HepG2 (cell line): ENCODE data around the gene GAS2L2. TPM values are rescaled to one million over a fixed set of nuclear protein-coding genes. Genes with fewer than 3 reads are reported as not detected.

Experiments used
- AGO2 ChIP-seq: fragments of 200-400 bp; formaldehyde crosslinking; optimal IDR thresholded peaks from 2 replicates; pipeline ENCODE3; 2017; ENCODE audit warnings: mild to moderate bottlenecking, low read depth, low read length, moderate library complexity
- CEBPB ChIP-seq: IDR thresholded peaks from 2 replicates; pipeline ENCODE4 v1.6.1; 2011; ENCODE audit warnings: low read depth, low read length, improper control_type of control experiment, borderline replicate concordance
- CSRNP1 ChIP-seq: sonication (generic); formaldehyde crosslinking; IDR thresholded peaks from 2 replicates; pipeline ENCODE4 v1.8.1; 2023; ENCODE audit warnings: mild to moderate bottlenecking, missing genetic modification reagents
- ESRRA ChIP-seq: sonication (generic); formaldehyde crosslinking; IDR thresholded peaks from 2 replicates; pipeline ENCODE4 v1.5.1; 2020; ENCODE audit warnings: mild to moderate bottlenecking, low read depth, missing genetic modification reagents
- HMGXB4 ChIP-seq, 2 experiments: sonication (generic) in 1 of 2; formaldehyde crosslinking in 1 of 2; IDR thresholded peaks; 2 replicates each; pipeline versions ENCODE4 v1.4.0 to v1.6.1; 2018 to 2020; ENCODE audit warnings: missing genetic modification reagents in 2 of 2, borderline replicate concordance in 1 of 2, low read depth in 1 of 2, mild to moderate bottlenecking in 1 of 2, missing biosample characterization in 1 of 2
- JARID2 ChIP-seq: sonication (generic); formaldehyde crosslinking; IDR thresholded peaks from 2 replicates; pipeline ENCODE4 v1.8.1; 2023; ENCODE audit warnings: missing genetic modification reagents, inconsistent platforms; ENCODE audit not compliant: insufficient replicate concordance
- KLF16 ChIP-seq, 2 experiments: sonication (generic) in 1 of 2; formaldehyde crosslinking in 1 of 2; IDR thresholded peaks; 2 replicates each; pipeline versions ENCODE4 v1.6.1 to v1.8.0; 2016 to 2023; ENCODE audit warnings: missing genetic modification reagents in 2 of 2, missing compliant biosample characterization in 1 of 2
- MTA3 ChIP-seq: sonication (generic); formaldehyde crosslinking; IDR thresholded peaks from 2 replicates; pipeline ENCODE4 v1.4.0; 2020; ENCODE audit warnings: missing genetic modification reagents
- SALL2 ChIP-seq: sonication (generic); formaldehyde crosslinking; IDR thresholded peaks from 2 replicates; pipeline ENCODE4 v1.8.1; 2023; ENCODE audit warnings: mild to moderate bottlenecking, missing genetic modification reagents, inconsistent platforms
- SOX13 ChIP-seq, 3 experiments: fragments of 450-650 bp in 1 of 3; sonication (generic) in 1 of 3; formaldehyde crosslinking in 1 of 3; IDR thresholded peaks in 2 of 3; conservative IDR thresholded peaks in 1 of 3; 2 replicates each; pipeline versions ENCODE4 v1.5.0 to v1.6.1; 2016 to 2020; ENCODE audit warnings: antibody characterized with exemption in 1 of 3, mild to moderate bottlenecking in 1 of 3, missing compliant biosample characterization in 1 of 3, missing genetic modification reagents in 1 of 3, moderate library complexity in 1 of 3
- SOX6 ChIP-seq, 2 experiments: fragments of 450-650 bp in 1 of 2; sonication (generic) in 1 of 2; formaldehyde crosslinking in 1 of 2; IDR thresholded peaks; 2 replicates each; pipeline versions ENCODE4 v1.4.0 to v1.6.1; 2017 to 2020; ENCODE audit warnings: antibody characterized with exemption in 1 of 2, mild to moderate bottlenecking in 1 of 2, missing genetic modification reagents in 1 of 2
- TAF1 ChIP-seq: sonication (generic); formaldehyde crosslinking; IDR thresholded peaks from 2 replicates; pipeline ENCODE4 v1.4.0; 2020; ENCODE audit warnings: missing genetic modification reagents
- ZNF282 ChIP-seq: fragments of 450-650 bp; IDR thresholded peaks from 2 replicates; pipeline ENCODE4 v1.6.1; 2018; ENCODE audit not compliant: partially characterized antibody
- ZNF44 ChIP-seq: sonication (generic); formaldehyde crosslinking; IDR thresholded peaks from 2 replicates; pipeline ENCODE4 v1.5.1; 2020; ENCODE audit warnings: mild to moderate bottlenecking, missing genetic modification reagents
- ZNF451 ChIP-seq: sonication (generic); formaldehyde crosslinking; IDR thresholded peaks from 2 replicates; pipeline ENCODE4 v1.5.0; 2020; ENCODE audit warnings: mild to moderate bottlenecking, missing genetic modification reagents
- ZNF574 ChIP-seq: sonication (generic); formaldehyde crosslinking; IDR thresholded peaks from 2 replicates; pipeline ENCODE4 v1.4.0; 2020; ENCODE audit warnings: missing genetic modification reagents
- ZNF710 ChIP-seq: sonication (generic); formaldehyde crosslinking; IDR thresholded peaks from 2 replicates; pipeline ENCODE4 v1.5.0; 2020; ENCODE audit warnings: mild to moderate bottlenecking, missing genetic modification reagents, borderline replicate concordance
- ZNF777 ChIP-seq: sonication (generic); formaldehyde crosslinking; IDR thresholded peaks from 2 replicates; pipeline ENCODE4 v1.4.0; 2020; ENCODE audit warnings: missing genetic modification reagents
- ZNF839 ChIP-seq: sonication (generic); formaldehyde crosslinking; IDR thresholded peaks from 2 replicates; pipeline ENCODE4 v1.4.0; 2020; ENCODE audit warnings: missing genetic modification reagents, mild to moderate bottlenecking, borderline replicate concordance
- polyA plus RNA-seq, 8 experiments: library from polyadenylated mRNA; depleted of rRNA in 3 of 8; stranded (reverse) in 7 of 8; unstranded in 1 of 8; fragments of >200 nt; fragmentation: Illumina TruSeq in 4 of 8; extraction: Trizol in 4 of 8; gene quantifications; 2 replicates each; pipeline versions ENCODE4 v1.2.1 to v1.2.3, GENCODE V29; 2011 to 2016; ENCODE audit warnings: low read depth in 4 of 8, missing spikeins in 1 of 8, mixed read lengths in 1 of 8; ENCODE audit not compliant: insufficient read depth in 1 of 8
- total RNA-seq, 5 experiments: library from RNA; depleted of rRNA; stranded (reverse); fragments of >200 nt; fragmentation: Illumina TruSeq; extraction: Trizol; gene quantifications; 2 replicates each; pipeline ENCODE4 v1.2.3, GENCODE V29; 2016; ENCODE audit warnings: low read depth in 1 of 5

The GAS2L2 gene
- total and polyA plus RNA-seq, 2 of the 13 experiments (the other 11 are each of a cell fraction or from before 2014, with no cell fraction given): not detected

GRCh38 chr17:35731239-35731916 lies 21.7 kb downstream of the GAS2L2 start, which contains the start of gene RASL10B (continued):
- TF ChIP-seq ZNF710: no peak
- TF ChIP-seq SOX6 (IDR thresholded peaks at IDR 0.05): no peak
- TF ChIP-seq SOX6 (CRISPR knock-in tag; IDR thresholded peaks at IDR 0.05): 0 out of 2 replicates have a peak, but pooled peaks have one; percentile 18
- peak; percentile 33; the same call in 1 of the 2 replicates for TF ChIP-seq TAF1
- no peak for TF ChIP-seq ZNF839 (CRISPR knock-in tag)
- no peak for TF ChIP-seq ZNF282
- TF ChIP-seq ZNF777 (CRISPR knock-in tag): peak; percentile 17; the same call in 1 of the 2 replicates
- no peak for TF ChIP-seq JARID2 (CRISPR knock-in tag)
- no peak for TF ChIP-seq AGO2
- TF ChIP-seq ZNF44 (CRISPR knock-in tag): no peak
- no peak for TF ChIP-seq SOX13 (IDR thresholded peaks at IDR 0.05)
- peak in 1 of 2 experiments; percentile 25; a peak in 1 of 4 replicates for TF ChIP-seq SOX13 (CRISPR knock-in tag; conservative IDR thresholded peaks at IDR 0.05 in 1 of 2, IDR thresholded peaks at IDR 0.05 in 1 of 2)
- peak; percentile 55 for TF ChIP-seq ZNF574 (CRISPR knock-in tag)
- TF ChIP-seq CSRNP1 (CRISPR knock-in tag): no peak
- TF ChIP-seq CEBPB: no peak
- no peak for TF ChIP-seq ESRRA (CRISPR knock-in tag)
- no peak for TF ChIP-seq SALL2 (CRISPR knock-in tag)
- TF ChIP-seq ZNF451: 0 out of 2 replicates have a peak, but pooled peaks have one; percentile 20
- TF ChIP-seq KLF16 (CRISPR knock-in tag; IDR thresholded peaks at IDR 0.05): 0 out of 4 replicates have a peak, but pooled peaks of 1 of the 2 experiments have one; percentile 27
- TF ChIP-seq HMGXB4 (CRISPR knock-in tag; IDR thresholded peaks at IDR 0.05; ENCODE audit: borderline replicate concordance in 1 of 2, low read depth in 1 of 2): peak; percentile 15 to 54; a peak in 1 of 4 replicates
- TF ChIP-seq MTA3: no peak
